Heart left ventricle (tissue), 13 donors: ENCODE measurements around the gene FOXJ3.

Experiments used
- POLR2A ChIP-seq, 2 donors: fragments of 450-650 bp; IDR thresholded peaks; one replicate each; pipeline ENCODE4 v1.6.1; 2017; ENCODE audit warnings: antibody characterized with exemption in 2 of 2, mild to moderate bottlenecking in 2 of 2, moderate library complexity in 2 of 2
- TF ChIP-seq, protein P1 (sequence below), 12 donors: fragments of 200-600 bp; sonication (generic) in 4 of 12; IDR thresholded peaks; one replicate each; pipeline versions ENCODE4 v1.5.0 to v1.8.0; 2018 to 2022; ENCODE audit warnings: antibody characterized with exemption in 12 of 12, mild to moderate bottlenecking in 5 of 12
- donor health status: ischemic (EF 13 %, LVEDD 7.1; RV severe dilation, severe dysfunction).
- donor health status: DM: no; HTN: yes; CAD: no.
- donor health status: DM: no; HTN: no; CAD: no.
- donor health status: ischemic (EF 25% LVEDD 6.9; RV normal size, moderate dysfunction).
- donor health status: ischemic (EF 25% LVEDD 5.7; RV mildly dilated, moderate dysfunction).
- donor health status: ischemic (EF 35%, LVEDD 5.7; RV mildly dilated, moderate dysfunction).
- donor health status: nonischemic (EF 11% LVEDD 7.7; RV severe dilation, severe dysfunction).
- donor health status: DM: yes; HTN: yes; CAD: no.
- donor health status: PGD.
- donor health status: ischemic (EF 29% LVEDD 5.4; RV normal size, mild dysfunction).
- donor health status: nonischemic (EF 23%, LVEDD 6.1; RV moderate dilation, normal function).

DNA sequence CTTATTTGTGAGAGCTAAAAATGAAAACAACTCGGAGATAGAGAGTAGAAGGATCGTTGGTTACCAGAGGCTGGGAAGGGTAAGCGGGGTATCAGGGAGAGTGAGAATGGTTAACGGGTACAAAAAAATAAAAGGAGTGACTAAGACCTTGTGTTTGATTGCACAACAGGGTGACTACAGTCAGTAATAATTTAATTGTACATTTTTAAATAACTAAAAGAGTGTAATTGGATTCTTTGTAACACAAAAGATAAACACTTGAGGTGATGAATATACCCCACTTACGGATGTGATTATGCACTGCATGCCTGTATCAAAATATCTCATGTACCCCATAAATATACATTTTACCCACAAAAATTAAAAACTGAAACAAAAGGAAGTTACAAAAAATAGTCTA is 29.4 kb downstream of the FOXJ3 start:
- no peak for TF ChIP-seq POLR2A (IDR thresholded peaks at IDR 0.05)
- TF ChIP-seq, protein P1, sequence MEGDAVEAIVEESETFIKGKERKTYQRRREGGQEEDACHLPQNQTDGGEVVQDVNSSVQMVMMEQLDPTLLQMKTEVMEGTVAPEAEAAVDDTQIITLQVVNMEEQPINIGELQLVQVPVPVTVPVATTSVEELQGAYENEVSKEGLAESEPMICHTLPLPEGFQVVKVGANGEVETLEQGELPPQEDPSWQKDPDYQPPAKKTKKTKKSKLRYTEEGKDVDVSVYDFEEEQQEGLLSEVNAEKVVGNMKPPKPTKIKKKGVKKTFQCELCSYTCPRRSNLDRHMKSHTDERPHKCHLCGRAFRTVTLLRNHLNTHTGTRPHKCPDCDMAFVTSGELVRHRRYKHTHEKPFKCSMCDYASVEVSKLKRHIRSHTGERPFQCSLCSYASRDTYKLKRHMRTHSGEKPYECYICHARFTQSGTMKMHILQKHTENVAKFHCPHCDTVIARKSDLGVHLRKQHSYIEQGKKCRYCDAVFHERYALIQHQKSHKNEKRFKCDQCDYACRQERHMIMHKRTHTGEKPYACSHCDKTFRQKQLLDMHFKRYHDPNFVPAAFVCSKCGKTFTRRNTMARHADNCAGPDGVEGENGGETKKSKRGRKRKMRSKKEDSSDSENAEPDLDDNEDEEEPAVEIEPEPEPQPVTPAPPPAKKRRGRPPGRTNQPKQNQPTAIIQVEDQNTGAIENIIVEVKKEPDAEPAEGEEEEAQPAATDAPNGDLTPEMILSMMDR (IDR thresholded peaks at IDR 0.05): no peak
